Retina (tissue), 1 donor: Measurements from ENCODE around the gene EGFL7.

Experiments used
- DNase-seq: peaks from one replicate; pipeline ENCODE4 v3.0.0-alpha.2; 2016

EGFL7 gene

GRCh38 chr9:136673975-136674785 is 11.5 kb downstream of the EGFL7 start:
- no peak for DNase-seq

- no peak for DNase-seq
These were observed 12.2 kb downstream of the EGFL7 start for GRCh38 chr9:136674786-136675349.

- no peak for DNase-seq
These were observed 13.0 kb downstream of the EGFL7 start for GRCh38 chr9:136675477-136676296.

GRCh38 chr9:136676297-136676794 is 13.6 kb downstream of the EGFL7 start:
- no peak for DNase-seq

- DNase-seq, result no peak
These were observed 14.4 kb downstream of the EGFL7 start for GRCh38 chr9:136676920-136677686.

- no peak for DNase-seq
These were observed 15.3 kb downstream of the EGFL7 start for GRCh38 chr9:136678034-136678433.

GRCh38 chr9:136678624-136679023 is 15.9 kb downstream of the EGFL7 start:
- DNase-seq, result no peak

GRCh38 chr9:136679431-136679941 is 16.8 kb downstream of the EGFL7 start:
- DNase-seq, result no peak

- no peak for DNase-seq
These were observed 18.3 kb downstream of the EGFL7 start for GRCh38 chr9:136681029-136681428.

GRCh38 chr9:136681945-136682699 is 19.4 kb downstream of the EGFL7 start:
- DNase-seq, result no peak

GRCh38 chr9:136682710-136683109 is 20.0 kb downstream of the EGFL7 start:
- no peak for DNase-seq

- no peak for DNase-seq
These were observed 20.5 kb downstream of the EGFL7 start for GRCh38 chr9:136683173-136683745.

GRCh38 chr9:136683755-136684154 is 21.0 kb downstream of the EGFL7 start:
- peak; percentile 32 for DNase-seq

GRCh38 chr9:136684339-136684738 is 21.6 kb downstream of the EGFL7 start:
- no peak for DNase-seq

GRCh38 chr9:136684799-136685198 is 22.1 kb downstream of the EGFL7 start:
- no peak for DNase-seq

GRCh38 chr9:136685216-136685615 is 22.5 kb downstream of the EGFL7 start:
- DNase-seq, result no peak

- no peak for DNase-seq
These were observed 23.2 kb downstream of the EGFL7 start for GRCh38 chr9:136685790-136686533.

- DNase-seq, result no peak
These were observed 23.7 kb downstream of the EGFL7 start for GRCh38 chr9:136686534-136686793.

GRCh38 chr9:136686794-136687711 is 24.3 kb downstream of the EGFL7 start, which contains the start of gene AGPAT2:
Gene AGPAT2 (minus strand): TSS chr9:136687457. CDS start chr9:136687357, 100 bp downstream.
- peak; percentile 79 for DNase-seq
